HUES64 (cell line): Measurements from ENCODE around the gene HOXA9.

Experiments
- H3K27ac ChIP-seq: 2 replicates; pipeline ENCODE4 v1.7.0; 2013; ENCODE audit warnings: low read depth, low read length, inconsistent platforms
- H3K27me3 ChIP-seq: 2 replicates; pipeline ENCODE4 v1.6.1; 2013; ENCODE audit warnings: mild to moderate bottlenecking, low read length; ENCODE audit not compliant: insufficient read depth
- H3K36me3 ChIP-seq: 2 replicates; pipeline ENCODE4 v1.6.1; 2013; ENCODE audit warnings: mild to moderate bottlenecking, low read length; ENCODE audit not compliant: insufficient read depth
- H3K4me1 ChIP-seq: 2 replicates; pipeline ENCODE4 v1.6.1; 2013; ENCODE audit warnings: mild to moderate bottlenecking, low read length, moderate library complexity; ENCODE audit not compliant: insufficient read depth
- H3K4me3 ChIP-seq: 2 replicates; pipeline ENCODE4 v1.5.1; 2013; ENCODE audit warnings: mild to moderate bottlenecking, low read length, moderate library complexity
- H3K9ac ChIP-seq: 2 replicates; pipeline ENCODE4 v1.6.1; 2013; ENCODE audit warnings: mild to moderate bottlenecking, low read depth, low read length
- H3K9me3 ChIP-seq: 2 replicates; pipeline ENCODE4 v1.6.1; 2013; ENCODE audit warnings: low read depth, low read length; ENCODE audit not compliant: insufficient read depth
- WGBS: fragments of 150-250, 120-280 bp; methylation state at CpG from one replicate; pipeline ENCODE4 v1.1.7; 2013; ENCODE audit warnings: missing lambda C conversion rate; 5-methylcytosine and 5-hydroxymethylcytosine counted together

The HOXA9 gene

DNA sequence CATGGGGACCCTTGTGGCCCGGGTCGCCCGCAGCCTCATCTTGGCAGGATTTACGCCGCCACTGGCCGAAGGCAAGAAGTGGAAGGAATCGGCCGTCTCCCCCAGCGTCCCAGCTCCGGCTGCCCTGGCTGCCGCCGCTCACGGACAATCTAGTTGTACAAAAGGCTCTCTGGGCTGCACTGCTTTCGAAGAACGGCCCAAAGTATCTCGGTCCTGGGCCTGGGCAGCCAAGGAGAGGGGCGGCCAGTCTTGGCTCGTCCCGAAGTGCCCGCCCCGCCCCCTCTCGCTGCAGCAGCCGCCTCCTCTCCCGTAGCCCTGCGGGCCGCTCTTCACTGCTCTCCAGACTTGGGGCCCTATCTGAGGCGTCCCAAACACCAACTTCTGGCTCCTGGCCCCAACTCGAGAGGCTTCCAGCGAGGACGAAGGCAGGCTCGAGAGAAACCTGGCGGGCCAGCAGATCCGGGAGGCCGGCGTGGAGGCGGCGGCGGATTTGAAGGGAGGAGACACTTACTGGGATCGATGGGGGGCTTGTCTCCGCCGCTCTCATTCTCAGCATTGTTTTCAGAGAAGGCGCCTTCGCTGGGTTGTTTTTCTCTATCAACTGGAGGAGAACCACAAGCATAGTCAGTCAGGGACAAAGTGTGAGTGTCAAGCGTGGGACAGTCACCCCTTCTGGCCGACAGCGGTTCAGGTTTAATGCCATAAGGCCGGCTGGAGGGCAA, 809 bp downstream of the HOXA9 start:
- H3K4me1 ChIP-seq, result no peaks in the 10 kb centered on the region
- 0 out of 2 replicates have a peak, but pooled peaks cover 4% of the 10 kb centered on the region for H3K9me3 ChIP-seq
- H3K27ac ChIP-seq, result no peak overlapping the region
- H3K4me3 ChIP-seq, result no peak overlapping the region
- 3% methylated on average over 47 of the region's 47 CpGs for WGBS
- no peak overlapping the region for H3K9ac ChIP-seq
- H3K27me3 ChIP-seq, result peaks cover 100% of the 10 kb centered on the region
- H3K36me3 ChIP-seq, result no peaks in the 10 kb centered on the region

DNA sequence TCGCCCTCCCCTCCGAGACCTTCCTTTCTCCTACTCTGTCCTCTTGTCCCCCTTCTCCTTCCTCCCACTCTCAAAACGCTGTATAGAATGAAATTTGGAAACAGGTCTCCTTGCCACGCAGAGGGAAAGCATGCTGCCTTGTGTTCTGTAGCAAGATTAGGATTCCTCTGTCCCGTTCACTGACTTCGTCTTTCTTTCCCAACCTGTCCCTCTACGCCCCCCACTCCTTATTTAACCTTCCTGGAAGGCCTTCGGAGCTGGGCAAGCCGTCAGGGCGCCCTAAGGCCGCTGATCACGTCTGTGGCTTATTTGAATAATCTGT, 1.3 kb downstream of the HOXA9 start:
- H3K4me1 ChIP-seq, result no peaks in the 10 kb centered on the region
- H3K27me3 ChIP-seq, result peaks cover 100% of the 10 kb centered on the region
- WGBS, result 4% methylated on average over 12 of the region's 12 CpGs
- H3K36me3 ChIP-seq, result no peaks in the 10 kb centered on the region
- no peak overlapping the region for H3K4me3 ChIP-seq
- H3K9ac ChIP-seq, result no peak overlapping the region
- H3K27ac ChIP-seq, result no peak overlapping the region
- H3K9me3 ChIP-seq, result 0 out of 2 replicates have a peak, but pooled peaks cover 4% of the 10 kb centered on the region

DNA sequence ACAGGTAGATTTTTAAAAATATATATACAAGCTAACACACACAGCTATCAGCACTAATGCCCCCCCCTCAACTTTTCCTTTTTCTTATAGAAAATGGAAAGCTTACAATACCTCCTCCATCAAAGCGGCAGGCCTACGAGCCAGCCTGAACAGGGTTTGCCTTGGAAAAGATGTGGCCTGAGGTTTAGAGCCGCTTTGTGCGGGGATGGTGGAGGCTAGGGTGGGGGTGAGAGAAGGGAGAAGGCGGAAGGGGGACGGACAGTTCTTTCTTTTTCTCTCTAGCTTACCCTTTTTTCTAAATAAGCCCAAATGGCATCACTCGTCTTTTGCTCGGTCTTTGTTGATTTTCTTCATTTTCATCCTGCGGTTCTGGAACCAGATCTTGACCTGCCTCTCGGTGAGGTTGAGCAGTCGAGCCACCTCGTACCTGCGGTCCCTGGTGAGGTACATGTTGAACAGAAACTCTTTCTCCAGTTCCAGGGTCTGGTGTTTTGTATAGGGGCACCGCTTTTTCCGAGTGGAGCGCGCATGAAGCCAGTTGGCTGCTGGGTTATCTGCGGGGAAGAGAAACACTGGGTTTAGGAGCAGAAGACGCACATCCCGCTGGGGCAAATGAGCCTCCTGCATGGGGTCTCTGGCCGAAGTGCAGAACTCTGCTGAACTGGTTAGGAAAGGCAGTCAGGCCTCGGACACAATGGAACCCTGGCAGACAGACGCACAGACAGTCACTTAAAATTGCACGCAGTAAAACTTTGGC, 1.9 kb downstream of the HOXA9 start:
- WGBS, result 16% methylated on average over 24 of the region's 24 CpGs
- H3K4me3 ChIP-seq, result no peak overlapping the region
- H3K4me1 ChIP-seq, result no peaks in the 10 kb centered on the region

DNA sequence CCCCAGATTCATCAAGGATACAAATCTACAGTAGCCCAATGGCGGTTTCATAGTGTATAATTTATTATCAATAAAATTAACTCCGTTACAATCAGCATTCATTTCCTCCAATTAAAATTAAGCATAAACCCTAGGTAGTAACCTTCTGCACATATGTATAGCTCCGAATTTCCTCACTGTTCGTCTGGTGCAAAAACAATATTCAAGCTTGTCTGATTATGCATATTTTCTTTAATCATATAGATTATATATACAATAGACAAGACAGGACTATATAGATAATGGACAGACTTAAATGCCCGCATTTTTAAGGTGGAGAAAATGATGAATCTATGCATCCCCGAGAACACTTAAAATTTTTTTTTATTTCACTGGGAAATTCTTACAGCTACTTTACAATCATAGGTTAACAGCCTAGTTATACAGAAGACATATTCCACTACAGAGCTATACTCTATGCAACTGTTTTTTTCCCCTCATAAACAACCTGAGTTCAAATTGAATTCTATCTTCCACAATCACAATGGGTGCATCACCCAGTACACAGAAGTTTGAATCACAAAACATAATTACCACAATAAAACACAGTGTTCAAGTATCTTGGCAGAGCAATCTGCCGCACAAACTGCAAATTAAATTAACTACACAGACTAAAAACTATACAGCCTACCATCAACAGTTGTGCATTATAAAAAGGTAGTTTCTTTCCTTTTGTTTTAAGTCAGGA, 2.6 kb downstream of the HOXA9 start:
- H3K9me3 ChIP-seq, result 0 out of 2 replicates have a peak, but pooled peaks cover 4% of the 10 kb centered on the region
- no peak overlapping the region for H3K27ac ChIP-seq
- H3K9ac ChIP-seq, result no peak overlapping the region
- H3K27me3 ChIP-seq, result peaks cover 100% of the 10 kb centered on the region
- no peaks in the 10 kb centered on the region for H3K4me1 ChIP-seq
- no peaks in the 10 kb centered on the region for H3K36me3 ChIP-seq
- WGBS, result 70% methylated on average over 6 of the region's 7 CpGs
- no peak overlapping the region for H3K4me3 ChIP-seq

More for the DNA sequence above, 1.9 kb downstream of the HOXA9 start:
- Histone ChIP-seq H3K36me3 (no peaks in the 10 kb centered on the region), H3K27me3 (peaks cover 100% of the 10 kb centered on the region), H3K9me3 (0 out of 2 replicates have a peak, but pooled peaks cover 4% of the 10 kb centered on the region), H3K27ac (no peak overlapping the region), H3K9ac (no peak overlapping the region)

DNA sequence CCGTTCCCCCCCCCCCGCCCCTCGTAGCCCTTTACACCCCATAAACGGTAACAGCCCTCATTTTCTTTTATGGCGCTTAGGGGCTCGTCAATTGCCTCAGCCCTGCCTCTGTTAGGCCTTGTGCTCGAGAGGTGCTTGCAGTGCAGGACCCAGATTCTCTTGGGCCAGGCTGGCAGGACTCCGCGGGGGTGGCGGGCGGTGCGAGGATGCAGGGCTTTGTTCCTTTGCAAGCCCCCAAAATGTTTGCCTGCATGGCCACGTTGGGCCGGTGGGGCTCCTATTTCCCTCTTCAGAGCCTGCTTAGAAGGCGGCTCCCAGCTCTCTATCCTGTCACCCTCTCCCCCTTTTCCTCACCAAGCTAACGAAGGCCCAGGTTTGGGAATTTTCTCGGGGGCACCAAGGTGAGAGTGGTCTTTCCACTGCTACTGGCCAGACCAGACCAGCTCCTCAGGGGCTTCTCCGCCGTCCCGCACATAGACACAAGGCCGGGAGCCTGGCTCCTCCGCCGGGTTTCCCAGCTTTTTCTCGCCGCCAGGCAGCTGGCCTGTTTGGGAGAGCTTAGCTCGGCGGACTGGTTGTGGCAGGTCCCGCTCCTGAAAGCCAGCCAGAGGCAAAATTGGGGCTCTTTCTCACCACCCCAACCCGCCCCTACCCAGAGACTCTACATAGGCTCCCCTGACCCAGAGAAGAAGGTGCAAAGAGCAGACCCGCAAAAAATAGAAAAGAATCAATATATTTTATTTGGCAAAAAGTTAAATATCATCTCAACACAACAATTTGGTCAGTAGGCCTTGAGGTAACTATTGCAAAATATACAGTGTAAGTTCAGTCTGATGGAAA, 3.4 kb downstream of the HOXA9 start:
- peaks cover 100% of the 10 kb centered on the region for H3K27me3 ChIP-seq
- no peaks in the 10 kb centered on the region for H3K36me3 ChIP-seq
- peaks cover 7% of the 10 kb centered on the region; the same call in 1 of the 2 replicates for H3K9me3 ChIP-seq
- no peak overlapping the region for H3K9ac ChIP-seq
- no peaks in the 10 kb centered on the region for H3K4me1 ChIP-seq
- no peak overlapping the region for H3K4me3 ChIP-seq
- 17% methylated on average over 28 of the region's 30 CpGs for WGBS
- H3K27ac ChIP-seq, result no peak overlapping the region

DNA sequence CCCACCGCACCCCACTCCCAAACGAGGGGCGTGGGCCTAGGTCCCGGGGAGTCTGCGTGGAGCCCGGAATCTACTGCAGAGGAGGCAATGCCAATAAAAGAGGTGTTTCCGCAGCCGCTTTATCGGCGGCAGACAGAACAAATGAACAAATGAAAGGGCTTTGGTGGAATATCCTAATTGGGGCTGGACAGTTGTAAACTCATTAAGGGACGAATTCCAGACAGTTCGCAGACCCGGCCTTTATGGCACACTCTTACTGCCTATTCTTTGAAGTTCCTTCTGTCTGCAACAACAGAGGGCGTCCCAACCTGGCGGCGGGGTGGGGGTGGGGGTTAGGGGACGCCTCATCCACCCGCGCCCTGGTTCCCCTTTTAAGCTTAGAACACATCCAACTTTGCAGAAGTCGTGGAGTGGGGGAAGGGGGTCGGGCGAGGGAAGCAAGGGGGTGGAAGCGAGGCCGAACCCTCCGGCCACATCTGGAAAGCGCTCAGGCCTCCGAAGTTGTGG, 4.1 kb downstream of the HOXA9 start:
- Histone ChIP-seq H3K36me3 (no peaks in the 10 kb centered on the region), H3K4me1 (no peaks in the 10 kb centered on the region; the same call in 1 of the 2 replicates), H3K27ac (no peak overlapping the region), H3K9me3 (peaks cover 8% of the 10 kb centered on the region; the same call in 1 of the 2 replicates), H3K4me3 (peak overlapping the region; percentile 50), H3K27me3 (peaks cover 100% of the 10 kb centered on the region), H3K9ac (no peak overlapping the region)
- WGBS, result 7% methylated on average over 22 of the region's 27 CpGs

DNA sequence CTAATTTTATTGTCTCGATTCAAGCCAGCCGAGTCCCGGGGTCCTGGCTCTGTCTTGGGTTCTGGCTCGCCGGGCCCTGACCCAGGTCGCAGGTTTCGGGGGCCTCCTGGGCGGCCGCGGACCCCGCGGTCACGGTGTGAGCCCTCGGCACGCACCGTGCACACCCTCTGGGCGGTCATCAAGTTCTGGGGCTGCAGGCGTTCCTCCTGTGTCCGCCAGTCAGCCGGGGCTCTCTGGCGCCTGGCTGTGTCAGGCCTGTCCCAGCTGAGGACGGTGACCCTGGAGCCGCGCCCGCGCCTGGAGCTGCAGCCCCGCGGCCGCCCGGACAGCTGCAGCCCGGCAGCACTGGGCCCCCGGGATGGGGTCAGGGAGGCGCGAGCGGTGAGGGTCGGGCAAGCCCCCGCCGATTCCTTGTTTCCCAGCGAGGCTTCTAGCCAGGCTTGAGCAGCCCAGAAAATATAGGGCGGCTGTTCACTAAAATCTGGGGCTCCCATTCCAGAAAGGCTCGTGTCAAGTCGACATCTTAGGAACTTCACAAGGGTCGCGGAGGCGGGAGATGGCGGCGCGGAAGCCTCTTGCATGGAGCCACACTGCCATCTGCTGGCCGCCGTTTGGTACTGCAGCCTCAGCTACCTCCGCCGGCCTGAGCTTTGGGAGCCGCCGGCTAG, 4.7 kb downstream of the HOXA9 start:
- Histone ChIP-seq H3K27me3 (peaks cover 100% of the 10 kb centered on the region), H3K9ac (no peak overlapping the region), H3K4me1 (no peaks in the 10 kb centered on the region; the same call in 1 of the 2 replicates), H3K27ac (no peak overlapping the region), H3K4me3 (peak overlapping the region; percentile 50), H3K36me3 (no peaks in the 10 kb centered on the region), H3K9me3 (peaks cover 8% of the 10 kb centered on the region; the same call in 1 of the 2 replicates)
- WGBS, result 6% methylated on average over 54 of the region's 54 CpGs

DNA sequence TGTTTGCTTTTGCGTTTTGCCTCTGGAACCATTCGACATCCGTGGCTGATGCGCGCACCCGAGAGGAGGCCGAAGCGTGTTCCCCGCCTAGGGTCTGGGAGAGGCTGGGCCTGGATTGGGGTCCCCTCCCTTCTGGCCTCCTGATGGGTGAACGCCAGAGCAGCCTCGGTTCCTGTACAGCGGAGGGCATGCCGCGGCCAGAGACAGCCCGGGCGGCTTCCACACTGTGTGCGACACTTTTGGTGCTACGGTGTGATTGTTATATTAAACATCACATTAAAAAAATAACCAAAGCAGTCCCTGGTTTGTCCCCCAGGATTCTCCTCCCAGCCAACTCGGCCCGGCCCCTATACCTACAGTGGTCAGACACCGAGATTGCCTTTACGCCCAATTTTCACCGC, 5.2 kb downstream of the HOXA9 start:
- no peaks in the 10 kb centered on the region for H3K36me3 ChIP-seq
- H3K27ac ChIP-seq, result no peak overlapping the region
- WGBS, result 73% methylated on average over 19 of the region's 23 CpGs
- peaks cover 100% of the 10 kb centered on the region for H3K27me3 ChIP-seq
- H3K9me3 ChIP-seq, result peaks cover 3% of the 10 kb centered on the region; the same call in 1 of the 2 replicates
- H3K9ac ChIP-seq, result no peak overlapping the region
- H3K4me1 ChIP-seq, result no peaks in the 10 kb centered on the region; the same call in 1 of the 2 replicates
- H3K4me3 ChIP-seq, result peak overlapping the region; percentile 50; the same call in 1 of the 2 replicates

DNA sequence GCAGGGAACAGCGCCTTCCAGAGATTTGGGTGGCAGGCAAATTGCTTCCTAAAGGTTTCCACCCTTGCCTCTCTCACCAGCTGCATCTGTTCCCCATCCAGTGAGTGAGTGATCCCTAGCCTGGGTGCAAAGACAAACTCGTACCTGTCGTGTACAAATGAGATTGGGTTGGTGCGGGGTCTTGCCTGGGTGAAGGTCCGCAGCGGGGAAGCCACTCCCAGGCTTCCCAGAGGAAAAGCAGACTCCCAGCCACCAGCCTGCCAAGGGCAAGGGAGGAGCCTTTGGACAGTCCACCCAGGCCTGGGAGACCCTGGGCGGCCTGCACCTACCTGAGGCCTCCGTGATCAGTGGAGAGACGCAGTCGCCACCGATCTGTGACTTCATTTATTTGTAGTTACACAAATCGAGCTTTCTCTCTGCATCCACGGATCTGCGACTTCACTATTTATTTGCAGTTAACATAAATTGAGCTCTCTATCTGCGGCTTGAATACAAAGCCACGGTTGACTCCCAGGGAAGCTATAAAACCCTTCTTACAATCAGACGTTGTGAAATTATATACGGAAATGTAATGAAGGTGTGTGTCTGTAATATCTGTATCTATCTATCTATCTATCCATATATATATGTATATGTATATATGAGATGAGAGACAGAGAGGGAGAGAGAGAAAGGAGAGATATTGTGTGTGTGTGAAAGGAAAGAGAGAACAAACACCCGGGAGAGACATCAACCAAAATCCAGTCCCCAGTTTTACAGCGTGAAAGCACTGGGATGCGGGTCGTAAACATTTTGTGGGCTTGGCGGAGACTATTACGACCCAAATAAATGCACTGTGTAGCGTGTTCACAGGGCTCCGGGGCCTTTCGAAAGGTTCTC, 5.8 kb downstream of the HOXA9 start:
- peaks cover 3% of the 10 kb centered on the region; the same call in 1 of the 2 replicates for H3K9me3 ChIP-seq
- H3K4me3 ChIP-seq, result no peak overlapping the region
- H3K27ac ChIP-seq, result no peak overlapping the region
- 78% methylated on average over 25 of the region's 27 CpGs for WGBS
- no peak overlapping the region for H3K9ac ChIP-seq
- H3K27me3 ChIP-seq, result peaks cover 100% of the 10 kb centered on the region
- no peaks in the 10 kb centered on the region for H3K36me3 ChIP-seq
- no peaks in the 10 kb centered on the region; the same call in 1 of the 2 replicates for H3K4me1 ChIP-seq
